Tongue (tissue), 2 donors: ENCODE measurements around the gene TANC2. TPM values are rescaled to one million over a fixed set of nuclear protein-coding genes. Genes with fewer than 3 reads are reported as not detected.
A peak's percentile ranks its signal among the peaks of the same experiment; 100 is the strongest.
"Not testable (repeated sequence)": the region's sequence is repeated elsewhere in the genome, so short reads cannot be mapped to it uniquely, and the experiment has no call there.

Source experiments
- DNase-seq: peaks from one replicate; pipeline ENCODE4 v3.0.0-alpha.2; 2015
- total RNA-seq: library from RNA; depleted of rRNA; stranded (reverse); fragments of >200 nt; gene quantifications from one replicate; pipeline ENCODE4 v1.2.3, GENCODE V29; 2014

TANC2 gene
- total RNA-seq, 1 donor from 2014 or later, result 68.4 TPM

DNA sequence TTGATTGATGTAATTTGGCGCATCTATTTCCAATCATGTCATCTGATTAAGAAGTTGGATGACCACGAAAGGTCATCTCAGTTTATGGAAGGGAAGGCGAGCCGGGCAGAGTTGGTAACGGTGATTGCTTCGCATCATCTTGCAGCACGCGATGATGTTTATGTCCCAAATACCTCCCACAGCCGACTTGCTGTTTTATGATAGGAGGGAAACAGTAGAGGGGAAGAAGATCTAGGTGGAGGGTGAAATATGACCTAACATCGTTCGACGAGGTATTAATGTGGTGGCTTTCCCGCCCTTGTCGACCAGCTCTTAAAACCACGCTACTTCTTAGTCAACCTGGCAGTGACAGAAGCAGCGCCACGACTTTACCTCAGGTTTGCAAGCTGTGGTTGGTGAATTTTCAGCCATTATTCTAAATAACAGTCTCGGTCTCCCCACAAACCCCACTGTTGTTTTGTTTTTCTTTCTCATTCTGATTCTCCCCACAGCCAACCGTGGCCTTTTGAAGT is 805 bp upstream of the TANC2 start:
- DNase-seq, result no peak

DNA sequence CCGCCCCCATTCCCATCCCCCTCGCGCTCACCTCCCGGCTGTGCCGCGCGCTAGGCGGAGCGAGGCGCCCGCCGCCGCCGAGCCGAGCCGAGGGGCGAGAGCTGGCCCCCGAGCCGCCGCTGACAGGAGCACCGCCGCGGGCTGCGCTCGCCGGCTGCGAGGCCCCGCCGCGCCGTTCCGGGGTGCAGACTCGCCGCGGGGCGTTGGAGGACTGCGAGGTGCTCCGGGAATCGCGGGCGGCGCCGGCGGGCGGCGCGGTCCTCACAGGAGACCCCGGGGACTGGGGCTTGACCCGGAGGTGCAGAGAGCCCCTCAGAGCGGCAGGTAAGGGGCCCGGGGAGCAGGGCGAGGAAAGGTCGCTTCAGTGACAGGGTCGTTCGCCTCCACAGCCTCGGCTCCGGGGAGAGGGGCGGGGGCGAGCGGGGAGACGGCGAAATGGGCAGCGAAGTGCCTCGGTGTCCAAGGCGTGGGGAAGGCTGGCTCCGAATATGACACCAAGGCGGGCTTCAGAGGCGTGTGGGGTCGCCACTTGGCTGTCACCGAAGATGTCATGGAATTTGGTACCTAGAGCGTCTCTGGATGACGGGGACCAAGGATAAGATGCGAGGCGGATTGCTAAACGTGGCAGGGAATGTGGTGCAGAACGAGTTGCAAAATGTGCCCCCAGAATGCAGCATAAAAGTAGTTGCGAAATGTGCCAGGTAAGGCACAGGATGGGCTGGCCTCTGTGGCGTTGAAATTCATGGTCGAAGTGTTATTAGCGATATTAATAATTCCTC is 580 bp downstream of the TANC2 start:
- DNase-seq, result peak; percentile 40

DNA sequence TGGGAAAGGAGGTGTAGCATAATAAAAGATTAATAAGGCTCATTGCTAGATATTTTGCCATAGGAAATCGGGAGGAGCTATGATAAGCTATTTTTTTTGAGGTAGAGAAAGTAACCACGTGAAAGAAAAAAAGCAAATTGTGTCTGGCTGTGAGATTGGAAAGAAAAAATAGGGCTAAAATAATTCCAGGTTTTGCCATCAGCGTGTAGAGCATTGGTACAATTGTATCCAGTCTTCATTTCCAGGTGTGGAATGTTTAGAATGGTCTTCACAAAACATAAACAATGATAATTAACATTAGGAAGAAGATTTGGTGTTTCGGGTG is 1.1 kb downstream of the TANC2 start:
- no peak for DNase-seq

DNA sequence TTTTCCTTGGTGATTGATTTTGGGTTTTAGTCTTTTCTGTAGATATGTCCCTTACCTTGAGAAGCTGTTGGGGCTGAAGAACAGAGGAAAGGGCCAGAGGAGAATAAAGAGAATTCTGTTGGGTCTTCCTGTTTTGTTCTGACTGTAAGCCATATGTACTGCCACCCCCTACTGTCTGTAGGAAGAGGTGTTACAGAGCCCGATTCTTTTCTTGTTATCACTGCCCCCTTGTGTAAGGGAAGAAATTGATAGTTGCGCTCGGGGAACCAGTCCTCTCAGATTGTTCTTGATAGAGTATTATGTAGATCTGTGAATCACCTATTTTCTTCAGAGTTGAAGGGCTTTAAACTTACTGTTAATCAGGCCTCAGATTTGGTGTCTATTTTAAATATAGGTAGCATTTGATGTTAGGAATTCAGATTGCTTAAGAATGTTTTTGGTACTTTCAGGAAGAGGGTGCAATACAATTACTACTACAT is 2.4 kb downstream of the TANC2 start:
- DNase-seq, result peak; percentile 91

DNA sequence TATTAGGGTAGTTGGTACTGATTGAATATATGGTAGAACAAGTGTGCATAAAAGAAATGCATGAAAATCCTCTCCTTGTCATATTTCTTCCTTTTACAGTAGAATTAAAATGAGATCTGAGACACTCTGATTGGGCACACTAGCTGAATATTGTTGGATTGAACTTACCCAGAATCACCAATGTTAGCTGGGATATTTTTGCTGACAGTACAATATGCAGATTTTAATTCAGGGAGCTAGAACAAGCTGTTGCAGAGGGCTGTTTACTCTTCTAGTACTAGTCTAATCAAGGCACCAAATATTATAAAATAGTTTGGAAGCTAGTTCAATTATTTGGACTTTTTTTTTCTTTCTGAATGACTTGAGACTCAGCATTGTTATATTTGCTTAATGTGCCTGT is 4.6 kb downstream of the TANC2 start:
- DNase-seq, result no peak

DNA sequence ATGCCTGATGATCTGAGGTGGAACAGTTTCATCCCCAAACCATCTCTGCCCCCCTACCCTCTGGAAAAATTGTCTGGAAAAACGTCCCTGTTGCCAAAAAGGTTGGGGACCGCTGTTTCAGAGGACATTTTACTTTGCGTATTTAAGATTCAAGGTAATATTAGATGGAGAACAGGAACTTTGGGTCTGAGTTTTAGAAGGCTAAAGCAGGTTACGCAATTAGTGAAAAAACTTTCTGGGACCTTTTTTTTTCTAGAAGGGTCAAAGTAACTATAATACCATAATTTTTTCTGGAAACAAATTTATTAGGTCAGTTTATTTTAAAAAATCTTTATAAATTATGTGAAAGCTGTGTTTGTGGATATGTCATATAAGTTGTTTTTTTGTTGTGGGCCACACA is 5.8 kb downstream of the TANC2 start:
- no peak for DNase-seq

DNA sequence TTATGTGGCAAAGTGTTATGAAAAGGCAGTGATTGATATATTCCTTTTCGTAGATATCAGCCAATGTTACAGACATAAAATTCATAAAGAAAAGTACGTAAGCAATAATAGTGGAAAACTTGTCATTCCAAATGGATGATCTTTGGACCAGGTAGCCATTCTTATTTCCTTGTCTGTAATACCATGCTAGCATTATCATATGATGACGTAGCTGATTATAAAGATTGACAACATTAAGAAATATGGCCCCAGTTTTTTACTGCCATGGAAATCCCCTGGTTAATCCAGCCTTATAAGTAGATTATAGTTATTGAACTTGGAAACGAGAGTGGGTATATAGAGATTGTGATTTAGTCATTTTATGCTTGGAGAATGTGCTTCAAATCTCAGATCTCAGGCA is 8.8 kb downstream of the TANC2 start:
- no peak for DNase-seq

DNA sequence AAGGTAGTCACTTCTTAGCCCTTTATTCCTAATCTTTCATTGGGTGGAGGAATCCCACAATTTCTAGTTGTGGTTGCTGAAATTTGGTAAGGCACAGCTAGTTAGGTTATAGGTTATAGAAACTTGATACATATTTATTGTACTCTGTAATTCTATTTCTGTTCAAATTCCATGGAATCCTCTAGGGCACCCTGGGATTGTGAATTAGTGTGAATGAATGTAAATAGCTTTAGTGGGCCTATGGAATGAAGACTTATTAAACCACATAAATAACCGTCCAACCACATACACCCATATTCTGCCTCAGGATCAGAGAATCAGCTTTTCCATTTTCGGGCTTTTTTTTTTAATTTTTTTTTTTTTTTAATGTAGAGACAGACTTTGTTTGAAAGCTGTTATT is 9.2 kb downstream of the TANC2 start:
- no peak for DNase-seq

DNA sequence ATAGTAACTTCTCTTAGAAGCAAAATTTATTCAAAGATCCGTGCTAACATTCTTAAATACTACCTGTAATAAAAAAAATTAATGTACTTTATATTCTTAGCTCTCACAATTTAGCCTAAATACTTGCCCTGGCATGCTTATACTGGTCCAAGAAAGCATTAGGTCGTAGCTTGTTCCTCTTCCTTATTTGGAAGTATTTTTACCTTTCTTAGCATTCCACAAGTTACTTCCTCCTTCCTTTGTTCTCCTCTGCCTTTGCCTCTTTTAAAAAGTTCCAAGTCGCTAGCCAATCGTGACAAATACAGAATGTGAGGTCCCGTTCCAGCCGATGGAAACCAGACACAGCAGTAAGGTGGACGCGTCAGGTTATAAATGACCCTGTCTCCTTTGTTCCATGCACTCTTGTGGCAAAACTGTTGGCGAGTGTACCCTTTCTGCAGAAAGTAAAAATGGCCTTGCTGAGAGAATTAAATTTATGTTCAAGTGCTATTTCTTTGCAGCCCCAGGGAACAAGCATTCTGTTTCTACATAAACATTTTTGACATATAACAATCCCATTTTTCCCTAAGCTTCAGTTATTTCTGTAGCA is 10.7 kb downstream of the TANC2 start:
- DNase-seq, result not testable (repeated sequence)

DNA sequence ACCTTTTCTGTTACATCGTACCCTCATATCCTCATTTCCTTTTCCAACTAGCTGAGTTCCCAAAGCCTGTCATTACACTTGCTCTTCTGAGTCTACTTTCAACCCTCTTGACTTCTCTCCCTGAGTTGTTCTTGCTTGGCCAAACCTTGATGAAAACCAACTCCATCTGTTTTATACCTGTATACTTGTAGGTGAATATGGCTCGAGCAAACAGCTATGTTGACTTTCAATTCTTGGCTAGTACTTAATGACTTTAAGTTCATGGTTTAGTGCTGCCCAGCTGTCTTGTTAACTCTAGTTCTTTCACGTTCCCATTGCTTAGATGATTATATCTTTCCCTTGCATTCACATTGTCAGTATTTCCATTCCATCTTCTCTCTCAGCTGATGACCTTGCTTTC is 14.8 kb downstream of the TANC2 start:
- DNase-seq, result no peak

DNA sequence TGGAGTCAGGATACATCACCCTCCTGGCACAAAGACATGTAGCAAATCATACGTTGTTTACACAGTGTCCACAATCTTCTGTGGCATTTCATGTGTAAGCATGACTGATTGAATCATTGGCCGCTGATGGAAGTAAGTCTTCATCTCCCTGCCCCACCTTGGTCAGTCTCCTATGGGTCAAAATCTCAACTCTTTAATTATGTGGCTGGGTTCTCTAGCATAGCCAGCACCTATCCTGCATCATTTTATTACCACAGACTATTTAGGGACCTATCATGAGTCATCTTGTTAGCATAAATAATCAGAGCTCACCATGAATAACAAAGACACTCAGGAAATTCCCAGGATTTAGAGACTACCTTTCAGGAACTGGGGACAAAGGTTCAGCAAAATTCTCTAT is 15.9 kb downstream of the TANC2 start:
- no peak for DNase-seq

DNA sequence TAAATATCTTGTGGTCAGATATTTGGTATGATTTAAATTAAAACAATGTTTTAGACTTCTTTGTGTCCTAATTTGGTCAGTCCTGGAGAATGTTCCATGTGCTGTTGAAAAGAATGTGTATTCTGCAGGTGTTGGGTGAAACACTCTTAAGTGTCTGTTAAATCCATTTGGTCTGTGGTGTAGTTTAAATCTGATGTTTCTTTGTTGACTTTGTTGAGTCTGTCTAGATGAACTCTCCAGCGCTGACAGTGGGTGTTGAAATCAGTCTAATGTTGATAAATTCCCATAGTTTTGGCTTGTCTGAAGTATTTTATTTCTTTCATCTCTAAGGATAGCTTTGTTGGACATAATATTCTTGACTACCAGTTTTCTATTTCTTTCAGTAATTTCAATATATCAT is 18.8 kb downstream of the TANC2 start:
- DNase-seq, result no peak

DNA sequence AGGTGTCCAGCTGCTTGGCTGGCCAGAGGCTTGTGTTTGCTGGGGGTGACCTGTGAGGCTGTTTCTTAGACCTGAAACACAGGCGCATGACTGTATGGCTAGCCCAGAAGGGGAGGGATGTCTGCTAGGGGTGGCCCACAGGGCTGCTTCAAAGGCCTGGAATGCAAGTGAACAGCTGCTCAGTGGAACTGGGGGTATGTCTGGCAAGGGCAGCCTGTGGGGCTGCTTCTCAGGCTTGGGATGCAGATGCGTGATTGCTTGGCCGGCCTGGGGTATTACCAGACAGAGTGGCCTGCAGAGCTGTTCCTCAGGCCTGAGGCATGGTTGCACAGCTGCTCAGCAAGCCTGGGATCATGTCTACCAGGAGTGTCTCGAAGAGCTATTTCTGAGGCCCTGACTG is 20.5 kb downstream of the TANC2 start:
- peak; percentile 66 for DNase-seq

DNA sequence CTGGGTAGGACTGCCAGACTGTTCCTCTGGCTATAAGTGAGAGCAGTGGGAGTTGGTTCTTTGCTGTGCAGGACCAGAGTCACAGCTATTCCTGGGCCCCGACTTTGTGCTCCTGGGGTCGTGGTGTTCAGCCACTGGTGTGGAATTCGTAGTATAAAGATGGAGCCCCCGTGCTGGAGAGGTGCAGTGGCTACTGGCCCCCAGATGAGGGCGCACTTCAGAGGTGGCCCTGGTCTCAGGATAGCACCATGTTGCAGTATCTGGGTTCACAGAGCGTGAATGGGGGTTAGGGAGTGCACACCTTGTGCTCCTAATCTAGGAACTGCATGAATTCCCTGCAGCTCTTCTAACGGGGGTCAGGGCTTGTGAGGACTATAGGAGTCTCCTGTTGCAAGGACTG is 21.1 kb downstream of the TANC2 start:
- DNase-seq, result no peak

DNA sequence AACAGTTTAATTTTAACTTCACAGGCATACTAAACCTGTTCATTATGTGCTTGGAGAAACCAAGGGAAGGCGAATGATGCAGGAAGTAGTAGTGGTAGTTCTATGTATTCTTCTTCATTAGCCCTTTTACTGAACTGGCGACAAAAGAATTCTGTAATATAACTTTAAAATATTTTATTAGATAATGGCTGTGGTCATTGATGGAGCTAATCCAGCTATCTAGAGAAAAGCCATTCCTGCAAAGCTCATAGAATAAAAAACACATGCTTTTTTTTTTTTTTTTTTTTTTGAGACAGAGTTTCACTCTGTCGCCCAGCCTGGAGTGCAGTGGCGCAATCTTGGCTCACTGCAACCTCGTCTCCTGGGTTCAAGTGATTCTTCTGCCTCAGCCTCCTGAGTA is 23.5 kb downstream of the TANC2 start:
- DNase-seq, result no peak

DNA sequence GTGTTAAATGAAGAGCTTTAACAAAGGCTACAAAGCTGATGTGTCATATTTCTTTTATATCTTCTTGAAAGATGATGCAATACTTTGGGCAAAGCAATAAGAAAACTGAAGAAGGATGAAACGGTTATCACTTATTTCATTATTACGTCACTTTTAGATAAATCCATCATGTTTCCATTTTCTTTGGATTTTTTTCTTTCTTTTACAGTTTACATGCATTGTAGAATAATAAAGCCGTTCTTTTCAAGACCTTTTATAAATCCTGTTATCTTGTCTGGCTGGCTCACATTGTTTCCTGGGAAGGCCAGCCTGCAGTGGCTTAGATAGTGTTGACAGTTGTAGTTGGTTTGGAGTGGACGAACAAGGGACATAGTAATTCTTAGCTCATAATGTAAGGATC is 28.9 kb downstream of the TANC2 start:
- no peak for DNase-seq

DNA sequence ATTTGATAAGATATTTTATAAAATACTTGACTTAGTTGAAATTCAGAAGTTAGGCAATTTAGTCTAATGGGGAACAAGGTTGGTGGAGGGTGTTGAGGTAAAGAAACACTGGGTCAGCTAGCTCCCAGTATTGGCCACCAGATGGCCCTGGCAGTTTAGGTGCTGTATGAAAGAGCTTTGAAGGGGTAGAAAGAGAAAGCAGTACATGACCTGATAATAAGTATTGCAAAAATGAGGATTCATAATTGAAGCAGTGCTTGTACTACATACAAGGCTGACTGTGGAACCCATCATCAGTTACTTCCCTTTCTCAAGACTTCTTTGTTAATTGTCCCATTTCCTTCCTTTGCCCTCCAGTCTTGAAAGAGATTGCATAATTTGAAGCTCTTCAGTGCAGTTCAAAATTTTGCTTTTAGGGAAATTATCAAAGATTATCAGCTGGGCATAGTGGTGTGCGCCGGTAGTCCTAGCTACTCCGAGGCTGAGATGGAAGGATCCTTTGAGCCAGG is 29.4 kb downstream of the TANC2 start:
- DNase-seq, result peak; percentile 24

DNA sequence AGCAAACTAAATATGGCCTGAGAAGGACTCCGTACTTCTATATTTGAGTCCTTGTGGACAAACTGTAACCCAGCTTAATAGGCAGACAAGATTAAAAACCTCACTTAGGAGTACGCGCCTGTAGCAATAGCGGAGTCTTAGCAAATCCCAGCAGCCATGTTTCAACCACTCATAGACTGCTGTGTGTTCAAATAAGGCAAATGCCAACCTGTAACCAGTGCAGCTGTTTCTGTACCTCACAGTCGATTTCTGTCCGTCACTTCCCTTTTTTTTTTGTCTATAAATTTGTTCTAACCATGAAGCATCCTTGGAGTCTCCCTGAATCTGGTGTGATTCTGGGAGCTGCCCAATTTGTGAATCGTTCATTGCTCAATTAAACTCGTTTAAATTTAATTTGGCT is 30.2 kb downstream of the TANC2 start:
- no peak for DNase-seq

DNA sequence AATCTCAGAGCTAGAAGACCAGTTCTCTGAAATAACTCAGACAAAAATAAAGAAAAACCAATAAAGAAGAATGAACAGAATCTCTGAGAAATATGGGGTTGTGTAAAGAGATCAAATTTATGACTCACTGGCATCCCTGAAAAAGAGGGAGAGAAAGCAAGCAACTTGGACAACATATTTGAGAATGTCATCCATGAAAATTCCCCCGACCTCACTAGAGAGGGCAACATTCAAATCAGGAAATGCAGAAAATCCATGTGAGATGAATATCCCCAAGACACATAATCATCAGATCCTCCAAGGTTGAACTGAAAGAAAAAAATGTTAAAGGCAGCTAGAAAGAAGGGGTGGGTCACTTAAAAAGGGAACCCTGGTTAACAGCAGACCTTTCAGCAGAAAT is 32.1 kb downstream of the TANC2 start:
- no peak for DNase-seq

DNA sequence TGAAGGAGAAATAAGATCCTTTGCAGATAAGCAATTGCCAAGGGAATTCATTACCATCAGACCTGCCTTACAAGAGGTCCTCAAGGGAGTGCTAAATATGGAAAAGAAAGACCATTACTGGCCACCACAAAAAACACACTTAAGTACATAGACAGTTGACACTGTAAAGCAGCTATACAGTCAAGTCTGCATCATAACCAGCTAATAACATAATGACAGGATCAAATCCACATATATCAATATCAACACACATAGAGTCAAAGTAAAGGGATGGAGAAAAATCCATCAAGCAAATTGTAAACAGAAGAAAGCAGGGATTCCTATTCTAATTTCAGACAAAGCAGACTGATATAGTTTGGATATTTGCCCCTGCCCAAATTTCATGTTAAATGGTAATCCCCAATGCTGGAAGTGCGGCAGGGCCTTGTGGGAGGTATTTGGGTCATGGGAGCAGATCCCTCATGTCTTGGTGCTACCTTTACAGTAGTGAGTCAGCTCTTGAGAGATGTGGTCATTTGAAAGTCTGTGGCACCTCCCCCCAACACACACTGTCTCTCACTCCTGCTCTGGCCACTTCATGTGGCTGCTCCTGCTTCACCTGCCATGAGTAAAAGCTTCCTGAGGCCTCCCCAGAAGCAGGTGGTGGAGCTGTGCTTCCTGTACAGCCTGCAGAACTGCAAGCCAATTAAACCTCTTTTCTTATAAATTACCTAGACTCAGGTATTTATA is 32.8 kb downstream of the TANC2 start:
- no peak for DNase-seq

DNA sequence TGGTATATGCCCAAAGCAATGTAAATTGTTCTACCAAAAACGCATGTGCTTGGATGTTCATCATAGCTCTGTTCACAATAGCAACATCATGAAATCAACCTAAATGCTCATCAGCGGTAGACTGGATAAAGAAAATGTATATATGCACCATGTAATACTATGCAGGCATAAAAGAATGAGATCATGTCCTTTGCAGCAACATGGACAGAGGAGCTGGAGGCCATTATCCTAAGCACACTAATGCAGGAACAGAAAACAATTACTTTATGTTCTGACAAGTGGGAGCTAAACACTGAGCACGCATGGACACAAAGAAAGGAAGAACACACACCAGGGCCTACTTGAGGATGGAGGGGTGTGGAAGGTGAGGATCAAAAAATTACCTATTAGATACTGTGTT is 33.7 kb downstream of the TANC2 start:
- no peak for DNase-seq

DNA sequence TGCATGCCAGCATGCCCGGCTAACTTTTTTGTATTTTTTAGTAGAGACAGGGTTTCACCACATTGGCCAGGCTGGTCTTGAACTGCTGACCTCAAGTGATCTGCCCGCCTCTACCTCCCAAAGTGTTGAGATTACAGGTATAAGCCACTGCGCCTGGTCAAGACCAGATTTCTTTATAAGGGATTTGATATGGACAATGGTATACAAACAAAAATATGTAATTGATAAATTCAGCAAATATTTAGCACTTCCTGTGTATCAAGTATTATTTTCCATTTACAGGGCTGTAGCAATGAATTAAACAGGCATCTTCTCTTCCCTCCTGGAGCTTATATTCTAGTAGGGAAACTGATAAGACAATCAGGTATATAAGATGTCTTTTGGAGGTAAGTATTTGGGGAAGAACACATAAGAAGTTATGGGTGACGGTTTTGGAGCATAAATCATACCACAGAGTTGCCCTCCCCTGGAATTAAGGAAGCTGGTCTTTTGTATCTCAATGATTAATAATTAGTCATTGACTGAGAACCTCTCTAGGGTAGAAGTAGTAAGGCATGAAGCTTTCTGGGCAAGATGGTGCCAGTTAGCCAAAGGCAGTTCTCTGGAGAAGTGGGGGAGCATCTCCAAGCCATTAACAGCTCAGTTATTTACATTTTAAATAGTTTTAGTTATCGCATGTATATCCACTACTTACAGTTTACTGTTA is 35.8 kb downstream of the TANC2 start:
- no peak for DNase-seq

DNA sequence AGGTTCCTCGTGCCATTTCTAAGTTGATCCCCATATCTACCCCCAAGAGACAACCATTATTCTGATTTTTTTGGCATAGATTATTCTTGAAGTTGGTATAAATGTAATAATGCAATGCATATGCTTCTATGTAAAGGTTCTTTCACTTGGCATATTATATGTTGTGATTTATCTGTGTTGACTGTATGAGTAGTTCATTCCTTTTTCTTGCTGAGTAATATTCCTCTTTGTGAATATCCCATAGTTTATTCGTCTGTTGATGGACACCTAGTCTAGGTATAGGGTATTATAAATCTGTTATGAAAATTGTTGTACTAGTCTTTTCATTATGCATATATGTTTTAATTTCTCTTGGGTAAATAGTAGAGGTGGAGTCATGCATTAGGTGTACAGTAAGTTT is 36.6 kb downstream of the TANC2 start:
- DNase-seq, result no peak
